Islet precursor cell (in vitro differentiated cells): ENCODE data around the gene ZNF827.
A peak's percentile ranks its signal among the peaks of the same experiment; 100 is the strongest.

Source experiments
- DNase-seq: peaks from one replicate; pipeline ENCODE4 v3.0.0-alpha.2; 2018

Gene ZNF827

DNA sequence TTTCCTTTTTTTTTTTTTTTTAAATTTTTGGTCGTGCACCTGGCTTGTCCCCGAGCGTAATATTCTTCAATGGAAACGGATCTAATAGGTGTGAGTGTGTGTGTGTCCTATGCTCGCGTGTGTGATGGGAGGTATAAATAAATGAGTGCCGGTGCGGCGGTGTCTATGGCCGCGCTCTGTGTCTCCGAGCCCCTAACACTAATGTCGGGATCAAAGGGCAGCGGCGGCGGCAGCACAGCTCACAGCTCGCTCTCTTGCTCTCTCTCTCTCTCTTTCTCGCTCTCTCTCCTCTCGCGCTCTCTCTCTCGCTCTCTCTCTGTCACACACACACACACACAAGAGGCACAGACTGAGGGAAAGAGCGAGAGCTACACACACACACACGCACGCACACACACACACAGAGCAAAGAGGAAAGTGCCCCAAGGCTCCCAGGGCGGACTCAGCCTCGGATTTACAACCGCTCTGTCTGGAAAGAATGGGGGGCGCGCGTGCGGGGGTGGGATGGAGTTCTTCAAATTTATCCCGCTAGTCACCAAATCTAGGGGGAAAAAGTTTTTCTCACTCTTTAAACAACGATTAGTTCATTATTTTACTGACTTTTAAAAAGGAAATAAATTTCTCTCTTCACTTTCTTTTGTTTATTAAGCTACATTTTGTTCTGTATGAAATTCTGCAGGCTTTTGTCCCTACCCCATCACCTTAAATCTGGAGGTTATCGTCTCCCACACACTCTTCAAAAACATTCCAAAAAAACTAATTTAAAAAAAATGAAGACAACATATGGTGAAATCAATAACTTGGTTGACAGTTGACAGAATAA is at the start of gene ZNF827:
ZNF827 (minus strand) TSS at position 206 of the 823 bp plus-strand sequence. CDS start 416 bp downstream, outside the sequence.
- peak; percentile 90 for DNase-seq

DNA sequence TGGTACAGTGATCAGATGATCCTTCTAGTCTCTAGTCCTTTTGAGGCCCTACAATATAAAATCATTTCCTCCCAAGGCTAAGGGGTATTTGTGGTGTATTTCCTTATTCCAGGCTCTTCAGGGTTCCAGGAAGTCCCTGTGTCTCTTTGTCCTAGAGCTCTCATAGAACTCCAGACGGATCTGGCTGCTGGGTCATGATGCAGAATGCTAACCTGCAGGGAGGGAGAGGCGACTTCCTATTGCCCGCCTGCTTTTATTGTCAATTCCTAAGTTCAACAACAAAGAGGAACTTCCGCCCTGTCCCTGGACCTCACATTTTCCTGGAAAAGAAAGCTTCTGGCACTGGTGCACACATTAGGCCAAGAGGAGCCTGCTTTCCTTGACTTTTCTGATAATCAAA is 45.9 kb upstream of the ZNF827 start:
- no peak for DNase-seq

GRCh38 chr4:145982791-145983190 is 44.2 kb upstream of the ZNF827 start:
- DNase-seq: no peak

- no peak for DNase-seq
These were observed 40.5 kb upstream of the ZNF827 start for GRCh38 chr4:145979160-145979559.

DNA sequence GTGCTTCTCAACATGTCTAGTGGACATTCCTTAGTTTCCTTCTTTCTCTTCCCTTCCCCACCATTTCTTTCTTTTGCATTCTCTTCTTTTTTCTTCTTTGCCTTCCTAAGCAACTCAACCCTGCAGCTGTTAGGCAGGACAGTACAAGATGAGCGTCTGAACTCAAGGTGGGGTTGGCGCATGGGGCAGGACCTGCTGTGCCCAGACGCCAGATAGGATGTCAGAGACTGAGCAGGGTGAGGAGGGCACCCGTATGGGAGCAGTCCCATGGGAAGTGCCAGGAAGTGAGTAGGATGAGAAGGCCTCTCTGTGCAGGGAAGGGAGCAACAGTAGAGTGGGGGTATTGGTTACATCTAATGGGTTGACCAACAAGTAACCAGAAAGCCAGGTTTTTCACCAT is 38.1 kb upstream of the ZNF827 start:
- no peak for DNase-seq

DNA sequence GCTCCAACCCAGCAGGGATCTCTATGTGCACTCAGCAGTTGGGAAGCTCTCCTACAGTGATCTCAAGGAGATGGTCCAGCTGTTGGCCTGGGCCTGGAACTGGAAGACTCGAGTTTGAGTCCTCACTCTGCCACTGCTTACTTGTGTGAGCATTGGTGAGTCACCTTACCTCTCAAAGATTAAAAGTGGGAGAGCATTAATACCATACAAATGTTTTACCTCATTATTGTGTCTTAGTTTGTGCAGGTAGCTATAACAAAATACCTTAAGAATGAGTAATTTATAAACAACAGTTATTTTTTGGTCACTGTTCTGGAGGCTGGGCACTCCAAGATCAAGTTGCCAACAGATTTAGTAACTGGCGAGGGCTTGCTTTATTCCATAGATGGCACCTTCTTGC is 21.4 kb upstream of the ZNF827 start:
- DNase-seq: no peak

GRCh38 chr4:145957302-145957701 is 18.7 kb upstream of the ZNF827 start:
- DNase-seq: no peak

GRCh38 chr4:145956288-145956890 is 17.8 kb upstream of the ZNF827 start:
- peak; percentile 60 for DNase-seq

- no peak for DNase-seq
These were observed 16.3 kb upstream of the ZNF827 start for GRCh38 chr4:145954924-145955339.

GRCh38 chr4:145951931-145952330 is 13.3 kb upstream of the ZNF827 start:
- no peak for DNase-seq

- no peak for DNase-seq
These were observed 7.0 kb upstream of the ZNF827 start for GRCh38 chr4:145945431-145946155.

DNA sequence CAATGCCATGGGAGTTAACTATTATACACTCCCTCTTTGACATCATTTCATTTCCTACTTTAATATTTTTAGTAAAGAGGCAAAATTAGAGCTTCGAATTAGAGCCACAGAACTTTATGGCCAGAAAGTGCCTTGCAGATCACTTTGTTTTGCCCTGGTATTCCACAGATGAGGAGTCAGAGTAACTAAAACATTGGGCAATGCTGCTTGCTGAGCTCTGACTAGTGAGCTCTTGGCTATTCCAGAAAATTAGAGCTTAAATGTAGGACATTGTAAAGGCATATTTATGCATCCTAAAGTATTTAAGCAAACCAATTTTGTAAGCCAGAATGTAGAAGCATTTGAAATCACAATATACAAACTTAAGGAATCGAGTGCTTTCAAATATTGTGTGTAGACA is 6.3 kb upstream of the ZNF827 start:
- no peak for DNase-seq

GRCh38 chr4:145939856-145940255 is 1.2 kb upstream of the ZNF827 start:
- DNase-seq: no peak

DNA sequence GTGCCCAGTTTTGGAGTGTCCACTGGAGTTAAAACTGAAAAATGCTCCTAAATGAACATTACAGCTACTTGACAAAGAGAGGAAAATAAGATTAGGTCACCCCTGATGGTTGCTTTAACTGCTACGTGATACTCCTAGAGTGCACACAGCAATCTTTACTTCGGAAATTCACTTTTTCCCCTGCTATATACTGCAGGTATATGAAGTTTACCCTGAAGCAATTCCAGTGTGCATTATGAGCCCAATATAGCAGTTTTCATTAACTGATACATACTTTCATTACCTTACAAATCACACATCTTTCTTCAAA is 773 bp upstream of the ZNF827 start:
- no peak for DNase-seq

- DNase-seq: peak; percentile 61
These were observed 532 bp downstream of the ZNF827 start for GRCh38 chr4:145937971-145938611.

GRCh38 chr4:145936997-145937901 is 1.4 kb downstream of the ZNF827 start:
- peak; percentile 86 for DNase-seq

DNA sequence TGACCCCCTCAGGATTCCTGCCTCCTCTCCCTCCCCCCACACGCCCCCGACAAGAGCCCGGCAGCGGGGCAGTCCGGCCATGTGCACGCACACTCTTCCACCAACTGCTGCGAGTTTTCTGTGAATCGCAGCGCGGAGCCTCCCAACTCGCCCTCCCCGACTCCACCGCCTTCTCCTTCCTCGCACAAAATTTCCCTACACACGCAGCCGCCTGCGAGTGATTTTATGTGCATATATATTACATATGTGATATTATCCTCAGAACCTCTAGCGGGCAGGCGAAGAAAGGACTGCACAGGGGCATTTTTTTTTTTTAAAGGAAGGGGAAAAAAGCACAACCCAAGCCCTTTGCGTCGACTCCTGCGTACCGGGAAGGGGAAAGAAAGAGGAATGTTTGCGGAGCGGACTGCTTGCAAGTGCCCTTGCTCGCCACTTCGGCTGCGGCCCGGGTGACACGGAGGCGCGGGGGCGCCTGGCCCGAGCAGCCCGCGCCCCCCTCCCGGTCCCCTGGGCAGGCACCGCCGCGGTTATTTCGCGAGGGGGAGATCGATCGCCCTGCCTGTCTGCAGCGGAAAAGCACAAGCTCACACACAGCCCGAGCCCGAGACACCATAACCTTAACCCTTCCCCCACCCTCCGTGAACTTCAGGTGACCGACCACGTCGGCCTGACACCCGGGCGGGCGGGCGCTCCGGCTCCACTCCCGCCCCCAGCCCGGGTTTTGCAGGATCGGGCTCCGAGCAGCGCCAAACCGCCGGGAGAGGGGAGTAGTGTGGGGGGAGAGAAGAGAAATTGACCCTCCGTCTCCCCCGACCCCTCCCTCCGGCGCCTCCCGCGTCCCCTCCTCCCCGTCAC is 2.3 kb downstream of the ZNF827 start:
- peak; percentile 90 for DNase-seq

- peak; percentile 76 for DNase-seq
These were observed 3.1 kb downstream of the ZNF827 start for GRCh38 chr4:145935253-145936141.

DNA sequence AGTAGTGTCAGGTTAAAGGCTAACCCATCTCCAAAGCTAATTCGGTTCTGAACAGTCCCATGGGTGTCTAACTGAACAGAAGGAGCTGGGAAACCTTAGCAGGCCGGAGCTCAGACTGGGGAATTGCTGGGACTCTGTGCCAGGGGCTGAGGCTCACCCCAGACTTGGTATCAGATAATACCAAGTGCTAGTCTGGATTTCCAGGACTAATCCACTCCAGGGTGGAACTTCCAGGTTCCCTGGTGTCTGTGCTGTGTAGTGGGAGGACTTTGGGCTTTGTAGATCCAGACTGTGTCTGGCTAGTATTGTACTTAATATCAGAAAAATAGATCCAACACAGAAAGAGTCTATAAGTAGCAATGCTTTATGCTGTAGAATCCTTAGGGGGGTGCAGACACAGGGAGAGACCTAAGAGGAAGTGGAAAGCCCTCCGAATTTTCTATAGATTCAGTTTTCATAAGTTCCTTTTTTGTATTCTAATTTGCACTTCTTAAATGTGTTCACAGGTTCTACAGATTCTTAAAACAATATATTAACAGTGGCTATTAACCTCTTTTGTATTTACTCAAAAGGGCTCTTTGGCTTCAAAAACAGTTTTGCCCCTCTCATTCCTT is 4.1 kb downstream of the ZNF827 start:
- DNase-seq: no peak

- DNase-seq: no peak
These were observed 5.5 kb downstream of the ZNF827 start for GRCh38 chr4:145933134-145933533.
